GM21528 (cell line): ENCODE data around the gene ABHD8.

Experiments used
- ATAC-seq: cut with Tn5 transposase; IDR thresholded peaks from one replicate; pipeline ENCODE4 v1.9.1; 2021; ENCODE audit warnings: mild to moderate bottlenecking, moderate library complexity; ENCODE audit not compliant: unreplicated experiment, low FRiP score

ABHD8 gene

DNA sequence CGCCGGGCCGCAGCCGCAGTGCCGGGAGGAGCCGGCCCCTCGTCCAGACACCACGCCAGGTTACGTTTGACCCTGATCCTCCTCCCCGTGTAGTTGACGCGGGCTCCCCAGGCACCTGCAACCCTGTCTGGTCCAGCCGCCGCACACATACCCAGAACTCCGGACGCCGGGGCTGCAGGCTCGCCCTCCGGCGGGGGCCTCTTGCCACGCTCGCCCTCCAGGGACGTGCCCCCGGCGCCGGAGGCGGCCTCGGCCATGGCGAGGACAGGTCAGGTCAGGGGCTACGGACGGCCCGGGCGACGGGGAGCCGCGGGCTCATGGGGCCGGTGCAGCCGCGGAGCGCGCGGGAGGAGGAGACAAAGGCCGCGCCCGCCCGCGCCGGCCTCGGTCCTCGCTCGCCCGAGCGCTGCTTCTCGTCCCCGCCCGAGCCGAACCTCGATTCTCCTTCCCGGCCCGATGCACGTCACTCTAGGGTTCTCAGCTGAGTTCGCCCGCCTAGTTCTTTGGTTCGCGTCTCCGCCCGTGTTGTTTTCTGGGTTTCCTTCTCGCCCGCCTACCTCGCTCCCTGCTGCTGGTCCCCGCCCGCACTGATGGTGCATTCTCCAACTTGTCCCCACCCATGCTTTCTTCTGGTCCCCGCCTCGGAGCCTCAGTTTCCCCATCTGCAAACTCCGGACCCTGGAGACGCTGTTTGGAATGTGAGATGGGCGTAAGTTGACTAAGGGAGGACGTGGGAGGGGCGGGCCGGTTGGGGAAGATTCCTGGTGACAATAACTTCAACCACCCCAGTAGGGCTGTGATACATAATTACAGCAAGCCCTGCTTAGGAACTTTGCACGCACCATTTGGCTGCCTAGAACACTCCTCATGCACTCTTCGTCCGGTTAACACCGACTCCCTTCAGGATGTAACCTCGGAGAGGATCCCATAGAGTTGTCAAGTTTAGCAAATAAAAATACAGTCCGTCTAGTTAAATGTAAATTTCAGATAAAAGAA lies 31.5 kb upstream of the ABHD8 start, which contains the start of gene ANO8:
TSS of gene ANO8 (minus strand) at position 442 of the 996 bp plus-strand sequence. CDS start at position 257, 185 bp downstream.
- ATAC-seq = no peak

DNA sequence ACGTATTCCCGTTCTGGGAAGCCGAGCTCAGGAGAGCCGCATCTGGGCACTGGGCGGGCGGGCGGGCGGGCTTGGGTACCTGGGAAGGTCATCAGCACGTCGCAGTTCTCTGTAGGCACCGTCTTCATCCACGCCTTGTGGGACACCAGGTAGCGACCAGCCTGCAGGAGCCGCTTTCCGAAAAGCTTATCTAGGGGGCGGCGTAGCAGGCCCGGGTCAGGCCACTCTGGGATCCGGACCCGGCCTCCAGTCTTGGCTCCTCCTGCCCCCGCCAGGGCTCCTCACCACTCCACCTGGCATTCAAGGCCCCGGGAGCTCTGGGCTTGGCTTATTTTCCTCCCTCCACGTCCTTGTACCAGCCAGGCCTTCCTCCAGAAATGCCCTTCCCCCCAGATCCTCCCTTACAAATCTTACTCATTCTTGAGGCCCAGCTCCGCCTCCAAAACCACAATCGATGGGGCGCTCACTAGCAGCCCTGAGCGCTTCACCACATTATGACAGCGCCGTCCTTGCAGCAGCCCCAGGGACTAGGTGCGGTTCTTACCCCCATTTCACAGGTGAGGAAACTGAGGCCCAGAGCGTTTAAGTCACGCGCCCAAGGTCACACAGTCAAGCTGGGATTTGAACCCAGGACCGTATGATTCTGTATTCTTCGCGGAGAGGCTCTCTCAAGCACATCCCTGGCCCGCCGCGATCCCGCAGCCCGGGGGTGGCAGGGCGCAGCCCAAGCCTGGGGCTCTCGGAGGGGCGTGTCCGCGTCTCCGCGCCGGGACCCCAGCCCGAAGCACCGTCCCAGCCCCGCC lies 30.6 kb upstream of the ABHD8 start:
- no peak for ATAC-seq

- no peak for ATAC-seq
Measured at GRCh38 chr19:17332677-17333581, 29.7 kb upstream of the ABHD8 start.

DNA sequence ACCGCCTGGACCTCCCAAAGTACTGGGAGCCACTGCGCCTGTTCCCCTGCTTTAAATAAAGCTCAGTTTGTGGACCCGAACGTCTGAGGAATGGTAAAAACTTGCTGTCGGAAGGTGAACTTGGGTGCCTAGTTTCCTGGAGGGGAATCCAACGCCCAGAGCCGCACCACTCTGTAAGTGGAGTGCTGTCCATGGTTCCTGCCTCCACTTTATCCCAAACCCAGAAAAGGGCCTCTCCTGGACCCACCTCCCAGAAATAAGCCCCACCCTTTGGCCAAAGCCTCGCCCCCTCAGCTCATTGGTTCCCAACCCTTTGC lies 29.1 kb upstream of the ABHD8 start:
- no peak for ATAC-seq

- no peak for ATAC-seq
Measured at GRCh38 chr19:17331045-17331558, 27.9 kb upstream of the ABHD8 start.

GRCh38 chr19:17330262-17331044 lies 27.2 kb upstream of the ABHD8 start:
- ATAC-seq = no peak

DNA sequence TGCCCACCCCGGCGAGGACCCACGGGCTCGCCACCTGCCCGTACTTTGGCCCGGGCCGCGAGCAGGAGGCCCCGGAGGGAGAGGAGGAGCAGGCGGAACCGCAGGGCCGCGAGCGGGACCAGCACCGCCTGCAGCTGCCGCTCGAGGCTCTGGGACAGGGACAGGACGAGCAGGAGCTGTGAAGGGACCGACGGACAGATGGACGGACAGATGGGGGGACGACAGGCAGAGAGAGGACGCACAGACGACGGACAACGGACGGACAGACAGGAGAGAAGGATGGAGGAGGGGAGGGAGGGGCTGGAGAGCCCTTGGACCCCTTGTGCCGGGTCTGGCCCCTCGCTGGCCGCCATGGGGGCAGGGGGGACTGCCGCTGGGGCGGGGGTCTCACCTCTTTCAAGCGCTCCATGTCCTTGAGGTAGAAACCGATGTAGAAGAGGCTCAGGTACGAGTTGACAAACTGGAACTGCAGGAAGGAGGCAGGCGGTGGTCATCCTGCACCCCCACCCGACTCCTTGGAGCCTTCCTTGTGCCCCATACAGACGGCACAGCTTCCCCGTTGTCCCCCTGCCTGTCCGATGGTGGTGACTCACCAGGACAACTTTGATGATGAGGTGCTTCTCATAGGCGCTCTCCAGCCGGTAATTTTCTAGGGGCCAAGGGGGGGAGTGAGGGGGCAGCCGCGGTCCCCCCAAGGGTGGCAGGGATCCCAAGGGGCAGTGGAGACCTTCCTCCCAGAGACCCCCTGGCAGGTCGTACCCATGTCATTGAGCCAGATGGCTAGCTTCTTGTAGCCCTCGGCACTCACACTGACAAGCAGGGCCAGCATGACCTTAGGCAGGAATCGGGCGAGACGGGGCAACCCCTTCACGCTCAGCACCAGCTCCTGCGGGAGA lies 26.4 kb upstream of the ABHD8 start:
- ATAC-seq = no peak

DNA sequence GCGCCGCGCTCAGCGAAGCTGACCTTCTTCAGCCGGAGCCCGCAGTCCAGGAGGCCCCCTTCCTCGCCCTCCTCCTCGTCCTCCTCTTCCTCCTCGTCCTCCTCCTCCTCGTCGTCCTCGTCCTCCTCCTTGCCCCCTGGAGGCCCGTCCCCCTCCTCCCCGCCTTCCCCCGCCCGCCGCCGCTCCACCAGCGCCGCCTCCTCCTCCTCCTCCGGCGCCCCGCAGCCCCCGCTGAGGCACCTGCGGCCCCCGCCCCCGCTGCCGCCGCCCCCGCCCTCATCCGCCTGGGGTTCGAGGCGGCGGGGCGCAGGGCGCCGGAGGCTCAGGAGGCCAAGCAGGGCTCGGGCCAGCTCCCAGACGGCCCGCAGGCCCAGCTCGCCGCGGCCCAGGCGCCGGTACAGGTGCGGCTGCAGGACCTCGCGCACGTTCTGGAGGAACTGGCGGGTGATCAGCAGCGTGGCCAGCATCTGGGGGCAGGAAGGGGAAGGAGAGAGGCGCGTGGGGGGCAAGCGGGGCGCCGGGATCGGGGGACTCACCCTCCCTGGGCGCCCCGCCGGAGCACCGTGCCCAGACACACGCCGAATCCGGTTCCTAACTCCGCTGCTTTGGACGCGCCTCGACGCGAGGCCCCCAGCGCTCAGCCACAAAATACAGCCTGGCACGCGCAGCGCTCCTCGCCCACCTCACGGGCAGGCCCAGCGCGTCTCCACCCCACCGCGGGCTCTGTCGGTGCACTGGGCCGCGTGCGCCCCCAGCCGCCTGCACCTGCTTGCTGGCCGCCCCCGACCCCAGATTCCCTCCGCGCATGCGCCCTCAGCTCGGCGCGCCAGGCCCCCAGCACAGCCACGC lies 25.5 kb upstream of the ABHD8 start:
- no peak for ATAC-seq

- no peak for ATAC-seq
Measured at GRCh38 chr19:17327654-17328516, 24.7 kb upstream of the ABHD8 start.

DNA sequence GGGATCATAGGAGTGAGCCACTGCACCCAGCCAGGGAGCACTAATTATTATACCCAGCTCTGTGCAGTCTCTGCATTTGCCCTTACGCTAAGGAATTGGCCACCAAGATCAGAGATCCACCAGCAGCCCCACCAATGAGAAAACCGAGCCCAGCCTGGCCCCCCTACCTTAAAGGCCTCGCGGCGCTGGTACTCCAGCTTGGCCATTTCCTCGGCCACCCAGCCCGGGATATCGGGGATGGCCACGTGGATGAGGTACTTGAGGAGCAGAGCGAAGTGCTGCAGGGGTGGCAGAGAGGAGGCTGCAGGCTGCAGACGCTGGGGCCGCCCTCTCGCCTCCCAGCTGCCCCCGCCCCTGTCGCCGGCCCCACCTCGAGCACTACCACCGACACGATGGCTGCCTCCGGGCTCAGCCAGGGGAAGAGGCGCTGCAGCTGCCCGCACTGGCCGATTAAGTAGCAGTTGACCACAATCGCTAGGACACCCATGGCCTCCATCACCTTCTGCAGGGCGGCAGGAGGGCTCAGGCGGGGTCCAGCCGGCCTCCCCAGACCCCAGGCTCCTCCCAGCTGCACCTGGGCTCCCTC lies 23.9 kb upstream of the ABHD8 start:
- no peak for ATAC-seq

GRCh38 chr19:17326595-17326966 lies 23.4 kb upstream of the ABHD8 start:
- no peak for ATAC-seq

DNA sequence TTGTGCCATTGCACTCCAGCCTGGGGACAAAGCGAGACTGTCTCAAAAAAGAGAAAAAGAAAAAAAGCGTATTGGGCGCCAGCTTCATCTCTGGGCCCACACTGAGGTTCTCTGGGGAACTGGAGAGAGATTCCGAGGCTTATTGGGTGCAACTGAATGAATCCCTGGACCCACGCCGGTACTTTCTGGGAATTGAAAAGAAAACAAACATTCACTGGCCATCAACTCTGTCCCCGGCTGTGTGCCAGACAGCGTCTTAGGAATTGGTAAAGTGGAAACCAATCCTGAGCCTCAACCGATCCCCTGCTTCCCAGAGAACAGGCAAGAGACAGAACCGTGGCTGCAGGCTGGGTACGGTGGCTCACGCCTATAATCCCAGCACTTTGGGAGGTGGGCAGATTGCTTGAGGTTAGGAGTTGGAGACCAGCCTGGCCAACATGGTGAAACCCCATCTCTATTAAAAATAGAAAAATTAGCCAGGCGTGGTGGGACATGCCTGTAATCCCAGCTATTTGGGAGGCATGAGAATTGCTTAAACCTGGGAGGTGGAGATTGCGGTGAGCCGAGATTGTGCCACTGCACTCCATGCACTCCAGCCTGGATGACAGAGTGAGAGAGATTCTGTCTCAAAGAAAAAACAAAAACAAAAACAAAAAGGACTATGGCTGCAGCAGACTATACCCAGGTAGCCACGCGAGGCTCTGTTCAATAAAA lies 22.8 kb upstream of the ABHD8 start:
- no peak for ATAC-seq

DNA sequence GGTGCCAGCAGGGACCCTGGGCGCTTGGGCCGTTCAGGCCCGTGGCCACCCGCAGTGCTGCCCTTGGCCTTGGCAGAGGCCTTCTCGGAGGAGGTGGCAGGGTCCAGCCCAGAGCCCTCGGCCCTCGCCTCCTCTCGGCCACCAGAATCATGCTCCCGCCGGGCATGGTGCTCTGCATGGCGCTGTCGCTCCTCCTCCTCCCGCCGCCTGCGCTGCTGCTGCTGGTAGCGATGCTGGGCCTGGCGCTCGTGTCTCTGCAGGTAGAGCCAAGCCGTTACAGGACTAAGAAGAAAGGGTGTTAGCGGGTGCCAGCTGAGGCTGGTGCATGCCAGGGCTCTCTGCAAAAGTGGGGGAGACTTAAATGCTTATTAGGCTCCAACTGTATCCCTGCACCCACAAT lies 21.9 kb upstream of the ABHD8 start:
- no peak for ATAC-seq

DNA sequence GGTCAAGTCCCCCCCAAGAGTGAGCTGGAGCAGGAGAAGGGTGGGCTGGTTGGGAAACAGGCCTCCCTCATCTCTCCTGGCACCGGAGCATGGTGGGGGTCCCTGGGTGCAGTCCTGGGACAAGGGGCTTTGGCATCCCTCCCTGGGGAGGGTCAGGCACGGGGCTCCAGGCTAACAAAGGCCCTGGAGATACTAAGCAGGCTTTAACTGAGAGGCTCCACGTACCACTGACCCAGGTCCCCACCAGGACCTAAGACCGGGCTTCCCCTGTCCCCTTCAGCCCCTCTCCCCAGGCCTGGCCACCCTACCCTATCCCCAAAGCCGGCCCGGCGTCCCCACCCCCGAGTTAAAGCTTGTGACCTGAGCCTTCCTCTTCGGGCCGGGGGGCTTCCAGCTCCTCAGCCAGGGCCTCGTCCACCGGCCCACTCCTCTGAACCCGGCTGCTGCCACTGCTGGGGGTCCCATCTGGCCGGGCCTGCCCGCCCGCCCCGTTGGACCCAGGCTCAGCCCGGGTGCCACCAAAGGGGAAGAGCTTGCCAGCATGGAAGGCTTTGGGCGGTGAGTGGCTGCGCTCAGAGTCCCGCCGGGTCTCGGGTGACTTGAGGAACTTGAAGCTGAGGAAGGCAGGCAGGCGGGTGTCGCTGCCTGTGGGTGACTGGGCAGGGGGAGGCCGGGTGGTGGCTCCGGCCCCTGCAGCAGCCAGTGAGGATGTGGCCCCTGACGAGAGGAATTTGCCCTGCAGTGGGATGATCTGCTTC lies 21.3 kb upstream of the ABHD8 start:
- no peak for ATAC-seq

DNA sequence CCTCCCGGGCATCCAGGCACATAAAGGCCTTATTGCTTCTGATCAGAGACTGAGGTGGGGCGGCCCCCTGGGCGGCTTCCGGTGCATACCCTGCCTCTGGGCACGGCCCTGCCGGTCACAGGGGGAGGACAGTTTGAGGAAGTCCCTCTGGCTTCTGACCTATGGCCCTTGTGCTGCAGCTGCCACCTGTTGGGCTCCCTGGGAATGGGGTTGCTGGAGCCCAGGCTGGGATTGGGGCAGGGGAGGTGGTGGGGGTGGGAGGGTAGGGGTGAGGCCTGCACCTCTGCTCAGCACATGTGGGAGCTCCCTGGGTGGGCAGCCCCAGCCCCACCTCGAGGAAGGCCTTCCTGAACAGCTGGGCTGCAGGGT lies 20.7 kb upstream of the ABHD8 start:
- no peak for ATAC-seq
